CD4-positive, alpha-beta T cell (primary cell): ENCODE results near the gene XG. TPM values are rescaled to one million over a fixed set of nuclear protein-coding genes. Genes with fewer than 3 reads are reported as not detected.
A peak's percentile ranks its signal among the peaks of the same experiment; 100 is the strongest.
"Not testable (repeated sequence)": the region's sequence is repeated elsewhere in the genome, so short reads cannot be mapped to it uniquely, and the experiment has no call there.

ENCODE experiments used
- ATAC-seq: fragments of 200-7000 bp; cut with Tn5 transposase; one replicate; pipeline ENCODE4 v1.10.0; 2022; ENCODE audit warnings: mild to moderate bottlenecking; ENCODE audit not compliant: poor library complexity
- CTCF ChIA-PET: fragments of 350-600 bp; sonication (Branson Sonifier 250); formaldehyde crosslinking; loops from one replicate; lab custom pipeline; 2021; ENCODE audit warnings: antibody characterized with exemption, inconsistent platforms; lab: Charles Lee
- POLR2A ChIA-PET: fragments of 350-600 bp; sonication (Branson Sonifier 250); formaldehyde crosslinking; loops from one replicate; lab custom pipeline; 2021; ENCODE audit warnings: antibody characterized with exemption, inconsistent platforms; lab: Charles Lee
- DNase-seq, 14 experiments: peaks; one replicate each; pipeline ENCODE4 v3.0.0-alpha.2; 2013 to 2020; ENCODE audit warnings: mixed read lengths in 2 of 14
- H3K27ac ChIP-seq, 2 donors: one replicate each; pipeline versions ENCODE4 v1.5.1 to v1.7.0; 2013; ENCODE audit warnings: low read length in 2 of 2, low read depth in 1 of 2, mild to moderate bottlenecking in 1 of 2
- H3K27me3 ChIP-seq, 2 experiments: 1 replicate in 1 of 2; 2 replicates in 1 of 2; pipeline versions ENCODE4 v1.6.1 to v1.7.0; 2013; ENCODE audit warnings: low read length in 2 of 2, control low read depth in 1 of 2, mild to moderate bottlenecking in 1 of 2, moderate library complexity in 1 of 2; ENCODE audit not compliant: insufficient read depth in 2 of 2, control insufficient read depth in 1 of 2
- H3K36me3 ChIP-seq: one replicate; pipeline ENCODE4 v1.6.1; 2013; ENCODE audit warnings: low read length, control low read depth; ENCODE audit not compliant: insufficient read depth
- H3K4me1 ChIP-seq: one replicate; pipeline ENCODE4 v1.6.1; 2013; ENCODE audit warnings: low read length, control low read depth; ENCODE audit not compliant: insufficient read depth
- H3K4me3 ChIP-seq: one replicate; pipeline ENCODE4 v1.5.1; 2013; ENCODE audit warnings: mild to moderate bottlenecking, low read length, moderate library complexity
- H3K9me3 ChIP-seq, 2 experiments: 1 replicate in 1 of 2; 2 replicates in 1 of 2; pipeline versions ENCODE4 v1.6.1 to v1.7.0; 2013; ENCODE audit warnings: low read length in 2 of 2, mild to moderate bottlenecking in 2 of 2, control low read depth in 1 of 2, moderate library complexity in 1 of 2; ENCODE audit not compliant: control insufficient read depth in 1 of 2, insufficient read depth in 1 of 2
- H3K27ac Mint-ChIP-seq: one replicate; pipeline ENCODE4 v1.8.0; 2020; ENCODE audit warnings: mixed read lengths
- H3K27me3 Mint-ChIP-seq: one replicate; pipeline ENCODE4 v1.8.0; 2021; ENCODE audit warnings: mixed read lengths
- H3K36me3 Mint-ChIP-seq: one replicate; pipeline ENCODE4 v1.8.0; 2021; ENCODE audit warnings: low read depth, mixed read lengths
- H3K4me1 Mint-ChIP-seq: one replicate; pipeline ENCODE4 v1.8.0; 2021; ENCODE audit warnings: low read depth, mixed read lengths
- H3K4me3 Mint-ChIP-seq: one replicate; pipeline ENCODE4 v1.8.0; 2020; ENCODE audit warnings: mild to moderate bottlenecking, mixed read lengths
- H3K9me3 Mint-ChIP-seq: one replicate; pipeline ENCODE4 v1.8.0; 2020; ENCODE audit warnings: mixed read lengths
- intact Hi-C, 2 experiments: fragments of 100-400 bp; cut with DNase I in 1 of 2; cut with micrococcal nuclease in 1 of 2; formaldehyde crosslinking; loops; one replicate each; pipeline versions ENCODE4 v1.15.1 to v1.9.0; 2023 to 2025; cut with DNase I, micrococcal nuclease
- total RNA-seq, 174 experiments: library from RNA in 2 of 174; stranded (reverse) in 2 of 174; gene quantifications; one replicate each; pipeline ENCODE4 v1.2.3 and lab custom pipeline; 2021 to 2026
- TF ChIP-seq, protein P1 (sequence below): fragments of 200-600 bp; IDR thresholded peaks from one replicate; pipeline ENCODE4 v1.8.0; 2022; ENCODE audit warnings: antibody characterized with exemption, mild to moderate bottlenecking

XG gene
- total RNA-seq, 2 experiments from 2014 or later, result not detected

DNA sequence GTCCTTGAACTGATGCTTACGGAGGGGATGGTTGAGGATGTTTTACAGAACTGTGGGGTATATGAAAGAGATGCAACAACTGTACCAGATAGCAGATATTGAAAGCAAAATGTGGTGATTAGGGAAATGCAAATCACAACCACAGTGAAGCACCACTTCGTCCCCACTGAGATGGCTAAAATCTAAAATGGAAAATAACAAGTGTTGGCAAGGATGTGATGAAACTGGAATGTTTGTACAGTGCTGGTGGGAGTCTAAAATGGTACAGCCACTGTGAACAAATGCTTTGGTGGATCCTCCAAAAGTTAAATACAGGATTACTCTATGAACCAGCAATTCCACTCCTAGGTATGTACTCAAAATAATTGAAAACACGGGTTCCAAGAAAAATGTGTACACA lies 22.9 kb downstream of the XG start:
- DNase-seq (no peak), ATAC-seq (no peak)
- POLR2A ChIA-PET, result no interaction called here
- CTCF ChIA-PET, result no interaction called here
- Histone ChIP-seq H3K4me3 (no peak overlapping the region), H3K27ac (no peak overlapping the region), H3K9me3 (peaks cover 0 to 8% of the 10 kb centered on the region in 2 experiments), H3K4me1 (no peaks in the 10 kb centered on the region), H3K27me3 (peaks cover 0 to 3% of the 10 kb centered on the region in 2 experiments), H3K36me3 (no peaks in the 10 kb centered on the region)
- Mint-ChIP-seq H3K9me3 (peaks cover 3% of the 10 kb centered on the region), H3K27ac (no peak overlapping the region), H3K4me1 (no peaks in the 10 kb centered on the region), H3K36me3 (no peaks in the 10 kb centered on the region), H3K27me3 (peaks cover 33% of the 10 kb centered on the region), H3K4me3 (no peak overlapping the region)
- TF ChIP-seq, protein P1, sequence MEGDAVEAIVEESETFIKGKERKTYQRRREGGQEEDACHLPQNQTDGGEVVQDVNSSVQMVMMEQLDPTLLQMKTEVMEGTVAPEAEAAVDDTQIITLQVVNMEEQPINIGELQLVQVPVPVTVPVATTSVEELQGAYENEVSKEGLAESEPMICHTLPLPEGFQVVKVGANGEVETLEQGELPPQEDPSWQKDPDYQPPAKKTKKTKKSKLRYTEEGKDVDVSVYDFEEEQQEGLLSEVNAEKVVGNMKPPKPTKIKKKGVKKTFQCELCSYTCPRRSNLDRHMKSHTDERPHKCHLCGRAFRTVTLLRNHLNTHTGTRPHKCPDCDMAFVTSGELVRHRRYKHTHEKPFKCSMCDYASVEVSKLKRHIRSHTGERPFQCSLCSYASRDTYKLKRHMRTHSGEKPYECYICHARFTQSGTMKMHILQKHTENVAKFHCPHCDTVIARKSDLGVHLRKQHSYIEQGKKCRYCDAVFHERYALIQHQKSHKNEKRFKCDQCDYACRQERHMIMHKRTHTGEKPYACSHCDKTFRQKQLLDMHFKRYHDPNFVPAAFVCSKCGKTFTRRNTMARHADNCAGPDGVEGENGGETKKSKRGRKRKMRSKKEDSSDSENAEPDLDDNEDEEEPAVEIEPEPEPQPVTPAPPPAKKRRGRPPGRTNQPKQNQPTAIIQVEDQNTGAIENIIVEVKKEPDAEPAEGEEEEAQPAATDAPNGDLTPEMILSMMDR, result no peak
- intact Hi-C loops, result no loop called here

DNA sequence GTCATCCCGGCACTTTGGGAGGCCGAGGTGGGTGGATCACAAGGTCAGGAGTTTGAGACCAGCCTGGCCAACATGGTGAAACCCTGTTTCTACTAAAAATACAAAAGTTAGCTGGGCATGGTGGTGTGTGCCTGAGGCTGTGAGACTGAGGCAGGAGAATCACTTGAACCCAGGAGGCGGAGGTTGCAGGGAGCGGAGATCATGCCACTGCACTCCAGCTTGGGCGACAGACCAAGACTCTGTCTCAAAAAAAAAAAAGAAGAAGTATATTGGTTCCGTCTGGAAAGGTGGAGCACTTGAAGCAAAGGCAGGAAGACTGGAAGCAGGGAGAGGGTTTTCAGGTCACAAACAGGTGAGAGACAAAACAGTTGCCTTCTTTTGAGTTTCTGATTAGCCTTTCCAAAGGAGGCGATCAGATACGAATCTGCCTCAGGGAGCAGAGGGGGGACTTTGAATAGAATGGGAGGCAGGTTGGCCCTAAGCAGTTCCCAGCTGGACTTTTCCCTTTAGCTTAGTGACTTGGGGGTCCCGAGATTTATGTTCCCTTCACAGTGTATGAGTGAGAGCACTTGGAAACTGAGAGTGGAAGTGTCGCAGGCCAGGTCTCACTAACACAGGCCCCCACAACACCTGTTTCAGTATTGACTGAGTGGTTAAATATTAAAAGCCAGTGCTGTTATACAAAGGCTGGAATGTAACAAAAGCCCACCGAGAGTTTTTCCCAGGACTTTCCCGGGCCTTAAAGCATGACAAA lies 28.8 kb downstream of the XG start:
- CTCF ChIA-PET, DNase-seq, POLR2A ChIA-PET, H3K36me3 Mint-ChIP-seq, H3K4me1 ChIP-seq, H3K9me3 ChIP-seq, H3K9me3 Mint-ChIP-seq, H3K4me3 Mint-ChIP-seq, ATAC-seq, H3K27me3 ChIP-seq, H3K36me3 ChIP-seq, H3K27me3 Mint-ChIP-seq, H3K4me3 ChIP-seq, H3K27ac ChIP-seq, H3K27ac Mint-ChIP-seq, intact Hi-C loops: not testable (repeated sequence)
- H3K4me1 Mint-ChIP-seq, result peaks cover 10% of the 10 kb centered on the region

DNA sequence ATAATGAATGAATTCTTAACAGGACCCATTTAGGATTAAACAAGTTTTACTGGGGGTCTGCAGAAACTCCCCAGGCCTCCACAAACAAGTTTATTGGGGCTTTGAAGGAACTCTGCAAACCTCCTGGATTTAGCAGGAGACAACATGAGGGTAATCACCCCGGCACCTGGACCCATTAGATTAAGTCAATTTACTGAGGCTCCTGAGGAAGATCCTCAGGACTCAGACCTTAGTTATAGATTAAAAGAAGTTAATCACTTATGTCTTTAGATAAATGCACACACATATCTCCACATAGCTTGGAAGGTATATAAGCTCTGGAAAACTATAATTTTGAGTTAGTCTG lies 29.4 kb downstream of the XG start:
- no peak overlapping the region for H3K4me3 Mint-ChIP-seq
- Histone ChIP-seq H3K27ac (no peak overlapping the region), H3K4me1 (peaks cover 3% of the 10 kb centered on the region), H3K36me3 (no peaks in the 10 kb centered on the region), H3K9me3 (no peaks in the 10 kb centered on the region), H3K4me3 (no peak overlapping the region), H3K27me3 (no peaks in the 10 kb centered on the region)
- ChIA-PET POLR2A (no interaction called here), CTCF (no interaction called here)
- DNase-seq (no peak), ATAC-seq (no peak)
- intact Hi-C loops, result no loop called here
- H3K27me3 Mint-ChIP-seq, result no peaks in the 10 kb centered on the region
- H3K4me1 Mint-ChIP-seq, result peaks cover 10% of the 10 kb centered on the region
- no peaks in the 10 kb centered on the region for H3K9me3 Mint-ChIP-seq
- no peaks in the 10 kb centered on the region for H3K36me3 Mint-ChIP-seq
- TF ChIP-seq, protein P1, result no peak
- peak overlapping the region; percentile 49 for H3K27ac Mint-ChIP-seq

DNA sequence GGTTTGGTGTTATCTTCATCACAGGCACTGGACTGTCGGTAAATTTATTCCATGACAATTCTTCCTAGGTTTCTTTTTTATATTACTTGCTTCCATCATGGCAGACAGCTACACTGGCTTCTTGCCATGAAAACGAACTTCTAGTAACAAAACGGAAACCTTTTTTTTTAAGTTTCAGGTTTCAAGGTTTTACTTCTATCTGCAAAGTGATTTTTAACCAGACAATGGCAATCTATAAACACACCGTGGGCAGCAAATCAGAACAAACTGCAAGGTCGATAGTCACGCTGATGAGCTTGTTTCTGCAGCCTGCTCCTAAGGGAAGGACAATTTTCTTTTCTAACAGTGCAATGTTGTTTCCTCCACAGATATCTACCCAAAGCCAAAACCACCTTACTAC lies 29.9 kb downstream of the XG start:
- Mint-ChIP-seq H3K4me1 (peaks cover 10% of the 10 kb centered on the region), H3K36me3 (no peaks in the 10 kb centered on the region), H3K9me3 (no peaks in the 10 kb centered on the region), H3K4me3 (peak overlapping the region; percentile 38), H3K27me3 (no peaks in the 10 kb centered on the region), H3K27ac (peak overlapping the region; percentile 49)
- ChIA-PET CTCF (no interaction called here), POLR2A (no interaction called here)
- intact Hi-C loops, result no loop called here
- Histone ChIP-seq H3K4me1 (peaks cover 3% of the 10 kb centered on the region), H3K9me3 (no peaks in the 10 kb centered on the region), H3K36me3 (no peaks in the 10 kb centered on the region), H3K4me3 (no peak overlapping the region), H3K27me3 (no peaks in the 10 kb centered on the region), H3K27ac (no peak overlapping the region)
- TF ChIP-seq, protein P1, result no peak
- DNase-seq, result no peak
- ATAC-seq, result no peak
